ENCODE data around the gene C10orf120.

Gene C10orf120

GRCh38 chr10:122699796-122700455 lies at the start of gene C10orf120:
Gene C10orf120, minus strand, starts transcription at chr10:122699846. Its CDS starts 56 bp downstream, at chr10:122699790.
- DNase-seq (ENCODE audit: low read depth): no peak

GRCh38 chr10:122748496-122748895 lies 48.9 kb upstream of the C10orf120 start:
- DNase-seq (ENCODE audit: low read depth): no peak

GRCh38 chr10:122746408-122746807 lies 46.8 kb upstream of the C10orf120 start:
- no peak for DNase-seq (ENCODE audit: low read depth)

- DNase-seq (ENCODE audit: low read depth): no peak
These were observed 44.6 kb upstream of the C10orf120 start for GRCh38 chr10:122744257-122744656.

GRCh38 chr10:122740640-122741039 lies 41.0 kb upstream of the C10orf120 start:
- DNase-seq (ENCODE audit: low read depth): no peak

GRCh38 chr10:122738031-122738430 lies 38.4 kb upstream of the C10orf120 start:
- no peak for DNase-seq (ENCODE audit: low read depth)

GRCh38 chr10:122733931-122734665 lies 34.5 kb upstream of the C10orf120 start:
- no peak for DNase-seq (ENCODE audit: low read depth)

- DNase-seq (ENCODE audit: low read depth): no peak
These were observed 33.8 kb upstream of the C10orf120 start for GRCh38 chr10:122733443-122733842.

GRCh38 chr10:122730238-122730637 lies 30.6 kb upstream of the C10orf120 start:
- DNase-seq (ENCODE audit: low read depth): no peak

GRCh38 chr10:122729126-122729525 lies 29.5 kb upstream of the C10orf120 start:
- no peak for DNase-seq (ENCODE audit: low read depth)

- DNase-seq (ENCODE audit: low read depth): no peak
These were observed 27.8 kb upstream of the C10orf120 start for GRCh38 chr10:122727426-122727825.

- no peak for DNase-seq (ENCODE audit: low read depth)
These were observed 26.1 kb upstream of the C10orf120 start for GRCh38 chr10:122725768-122726167.

GRCh38 chr10:122725006-122725405 lies 25.4 kb upstream of the C10orf120 start:
- DNase-seq (ENCODE audit: low read depth): no peak

- no peak for DNase-seq (ENCODE audit: low read depth)
These were observed 21.5 kb upstream of the C10orf120 start for GRCh38 chr10:122721111-122721510.

- no peak for DNase-seq (ENCODE audit: low read depth)
These were observed 16.4 kb upstream of the C10orf120 start for GRCh38 chr10:122716025-122716424.

GRCh38 chr10:122715576-122715975 lies 15.9 kb upstream of the C10orf120 start:
- DNase-seq (ENCODE audit: low read depth): no peak

GRCh38 chr10:122713091-122713885 lies 13.6 kb upstream of the C10orf120 start:
- DNase-seq (ENCODE audit: low read depth): no peak

GRCh38 chr10:122710576-122710975 lies 10.9 kb upstream of the C10orf120 start:
- no peak for DNase-seq (ENCODE audit: low read depth)

- no peak for DNase-seq (ENCODE audit: low read depth)
These were observed 10.3 kb upstream of the C10orf120 start for GRCh38 chr10:122709971-122710370.

- no peak for DNase-seq (ENCODE audit: low read depth)
These were observed 7.9 kb upstream of the C10orf120 start for GRCh38 chr10:122707535-122707934.

- DNase-seq (ENCODE audit: low read depth): no peak
These were observed 7.3 kb upstream of the C10orf120 start for GRCh38 chr10:122706947-122707346.

GRCh38 chr10:122706467-122706866 lies 6.8 kb upstream of the C10orf120 start:
- no peak for DNase-seq (ENCODE audit: low read depth)
